ENCODE data around the gene FOXK1. TPM values are rescaled to one million over a fixed set of nuclear protein-coding genes. Genes with fewer than 3 reads are reported as not detected.

FOXK1 gene
- total and polyA plus RNA-seq, 9 of the 15 experiments (the other 6 are each of a cell fraction or from before 2014, with no cell fraction given): 0.32 to 45.5 (median 8.1) TPM

- H3K4me2 ChIP-seq (ENCODE audit: insufficient read depth, low read length): no peak overlapping the region
- ATAC-seq (no peak), DNase-seq (ENCODE audit: extremely low read depth in 1 of 4, low spot score in 3 of 4) (no peak), FAIRE-seq (no peak)
- intact Hi-C loops (cut with micrococcal nuclease): no loop called here
- peaks cover 0 to 39% of the 10 kb centered on the region in 2 experiments; a peak in 2 of 5 replicates for H3K4me1 ChIP-seq (replicated peaks in 1 of 2; ENCODE audit: control insufficient read depth in 2 of 2, insufficient read depth in 2 of 2, low read length in 2 of 2)
- ChIA-PET POLR2A (interaction anchor here (0.6 to 0.9 kb wide), 2 partner anchors 56 to 284 kb away, joined by 3 read pairs; no protein-coding TSS in a partner anchor), CTCF (ENCODE audit: low intra/inter-chr PET ratio) (no interaction called here)
- H3K9ac ChIP-seq (ENCODE audit: insufficient read depth in 1 of 2, low read depth in 2 of 2, low read length in 2 of 2): no peak overlapping the region; a peak in 1 of 4 replicates
- BruUV-seq (replicated peaks): no TSS peak
- 93% methylated on average over 14 of the region's 14 CpGs for WGBS (ENCODE audit: insufficient coverage, low coverage, missing lambda C conversion rate)
- no peaks in the 10 kb centered on the region for H3K36me3 ChIP-seq (ENCODE audit: control insufficient read depth, insufficient read depth, low read length)
- in situ Hi-C loops (cut with MboI): no loop called here
- no peak overlapping the region for H2AFZ ChIP-seq (ENCODE audit: low read depth, low read length)
- H3K79me2 ChIP-seq (ENCODE audit: control insufficient read depth, insufficient read depth, low read length): no peaks in the 10 kb centered on the region
- H4K20me1 ChIP-seq (replicated peaks; ENCODE audit: control insufficient read depth, insufficient read depth, low read length): no peaks in the 10 kb centered on the region
- no peaks in the 10 kb centered on the region for H3K9me1 ChIP-seq (ENCODE audit: control insufficient read depth, insufficient read depth, low read length)
- no peaks in the 10 kb centered on the region for H3K9me3 ChIP-seq (replicated peaks; ENCODE audit: control insufficient read depth, insufficient read depth, low read depth, low read length)
- no peak overlapping the region for H3K27ac ChIP-seq (ENCODE audit: extremely low read depth, low read depth, low read length)
- TF ChIP-seq COPS2 (conservative IDR thresholded peaks at IDR 0.05): no peak
- no peak for TF ChIP-seq MIER1 (IDR thresholded peaks at IDR 0.05; ENCODE audit: low read depth)
- TF ChIP-seq TSHZ1 (CRISPR knock-in tag; IDR thresholded peaks at IDR 0.05): no peak
- TF ChIP-seq, protein P1, sequence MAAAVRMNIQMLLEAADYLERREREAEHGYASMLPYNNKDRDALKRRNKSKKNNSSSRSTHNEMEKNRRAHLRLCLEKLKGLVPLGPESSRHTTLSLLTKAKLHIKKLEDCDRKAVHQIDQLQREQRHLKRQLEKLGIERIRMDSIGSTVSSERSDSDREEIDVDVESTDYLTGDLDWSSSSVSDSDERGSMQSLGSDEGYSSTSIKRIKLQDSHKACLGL (CRISPR knock-in tag; IDR thresholded peaks at IDR 0.05; ENCODE audit: borderline replicate concordance, poor library complexity, severe bottlenecking): no peak
- TF ChIP-seq U2AF1 (optimal IDR thresholded peaks at IDR 0.05; ENCODE audit: low read depth, low read length): no peak
- no peak for TF ChIP-seq CBX3 (IDR thresholded peaks at IDR 0.05; ENCODE audit: borderline replicate concordance in 1 of 2, low read length in 2 of 2)
- no peak for TF ChIP-seq RBM34 (IDR thresholded peaks at IDR 0.05; ENCODE audit: borderline replicate concordance, insufficient read depth, low read length)
- TF ChIP-seq ZNF143 (CRISPR knock-in tag; IDR thresholded peaks at IDR 0.05): no peak
- no peak for TF ChIP-seq ZBTB26 (CRISPR knock-in tag; IDR thresholded peaks at IDR 0.05)
- no peak for TF ChIP-seq FOXA3 (CRISPR knock-in tag; conservative IDR thresholded peaks at IDR 0.05 in 1 of 2, IDR thresholded peaks at IDR 0.05 in 1 of 2)
- TF ChIP-seq HNRNPUL1 (IDR thresholded peaks at IDR 0.05; ENCODE audit: low read length): no peak
- no peak for TF ChIP-seq U2AF2 (optimal IDR thresholded peaks at IDR 0.05; ENCODE audit: low read depth, low read length)
- no peak overlapping the region for H3K4me3 ChIP-seq
- H3K27me3 ChIP-seq (ENCODE audit: control insufficient read depth in 2 of 2, insufficient read depth in 2 of 2, low read length in 2 of 2): no peaks in the 10 kb centered on the region
These were observed 133.0 kb downstream of the FOXK1 start for GRCh38 chr7:4815121-4815520.

Data from K562 (cell line).